GM21529 (cell line): Measurements from ENCODE around the gene EFL1.

Experiments used
- ATAC-seq: cut with Tn5 transposase; IDR thresholded peaks from one replicate; pipeline ENCODE4 v1.9.1; 2021; ENCODE audit not compliant: unreplicated experiment

Gene EFL1

GRCh38 chr15:82168296-82168695, 94.2 kb downstream of the EFL1 start:
- ATAC-seq, result no peak

GRCh38 chr15:82165948-82166376, 96.6 kb downstream of the EFL1 start:
- no peak for ATAC-seq

GRCh38 chr15:82159922-82160321, 102.6 kb downstream of the EFL1 start:
- ATAC-seq, result no peak

DNA sequence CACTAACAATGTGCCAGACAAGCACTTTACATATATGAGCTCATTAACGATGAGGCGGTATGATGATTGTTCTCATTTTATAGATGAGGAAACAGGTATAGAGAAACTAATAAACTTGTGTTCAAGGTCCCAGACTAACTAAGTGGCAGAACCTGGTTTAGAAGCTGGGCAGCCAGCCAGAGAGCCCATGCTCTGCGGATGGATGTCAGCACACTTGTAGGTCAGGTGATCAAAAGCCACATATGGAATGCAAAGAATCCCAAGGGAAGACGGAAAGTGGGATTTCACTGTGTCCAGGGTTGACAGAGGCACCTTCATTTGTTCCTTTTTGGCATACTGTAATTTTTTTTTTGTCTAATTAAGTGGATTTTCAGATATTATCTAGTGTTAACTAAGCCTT, 103.7 kb downstream of the EFL1 start:
- ATAC-seq, result no peak

DNA sequence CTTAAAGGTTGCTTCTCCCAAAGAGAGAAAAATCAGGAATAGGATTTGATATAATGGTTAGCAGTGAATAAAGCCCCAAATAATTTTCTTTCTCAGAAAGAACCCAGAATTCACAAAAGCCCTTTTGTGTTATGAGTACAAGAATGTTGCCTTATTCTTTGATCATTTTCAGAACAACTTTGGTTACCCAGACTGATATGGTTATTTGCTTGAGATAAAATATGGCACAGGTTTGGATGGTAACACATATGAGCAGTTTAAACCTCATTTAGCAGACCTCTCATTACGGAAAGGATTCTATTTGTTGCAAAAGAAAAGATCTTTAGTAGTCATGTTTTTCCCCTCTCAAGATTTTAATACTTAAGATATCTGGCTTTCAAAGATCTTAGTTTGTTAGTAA, 111.9 kb downstream of the EFL1 start:
- no peak for ATAC-seq

DNA sequence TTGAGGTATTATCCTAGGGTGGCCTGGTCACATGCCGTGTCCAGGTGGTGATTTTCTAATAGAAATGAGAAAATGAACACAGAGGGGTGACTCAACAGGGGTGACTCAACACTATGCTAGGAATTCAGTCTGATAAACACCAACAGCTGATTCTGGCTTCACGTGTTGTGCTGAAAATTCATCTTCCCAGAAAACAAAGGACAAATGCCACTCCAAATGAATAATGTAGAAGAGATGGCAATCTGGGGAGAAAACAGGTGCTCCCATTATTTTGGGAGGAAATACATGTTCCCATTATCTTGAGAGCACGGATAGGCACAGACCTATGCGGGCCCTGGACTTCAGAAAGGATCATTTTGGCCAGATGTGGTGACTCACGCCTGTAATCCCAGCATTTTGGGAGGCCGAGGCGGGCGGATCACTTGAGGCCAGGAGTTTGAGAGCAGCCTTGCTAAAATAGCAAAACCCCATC, 115.5 kb downstream of the EFL1 start:
- ATAC-seq, result no peak

DNA sequence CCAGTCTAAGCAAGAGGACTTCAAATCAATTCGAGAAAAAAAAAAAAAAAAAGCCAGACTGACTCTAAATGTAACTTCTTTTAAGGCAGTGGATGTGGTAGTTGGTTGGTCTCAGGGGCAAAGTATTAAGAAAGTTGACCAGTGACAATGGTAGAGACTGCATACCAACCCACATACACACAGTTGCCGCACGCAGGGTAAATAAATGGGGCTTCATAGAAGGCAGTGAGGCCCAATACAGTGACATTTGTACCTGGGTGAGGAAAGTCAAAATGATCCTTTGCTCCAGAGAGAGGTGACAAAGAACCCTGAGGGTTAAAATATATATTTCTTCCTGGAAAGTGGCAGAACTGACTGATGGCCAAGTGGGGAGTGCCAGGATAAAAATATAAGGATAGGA, 116.0 kb downstream of the EFL1 start:
- no peak for ATAC-seq

- ATAC-seq, result no peak
Observed at GRCh38 chr15:82143390-82144385, 118.8 kb downstream of the EFL1 start.

GRCh38 chr15:82140886-82141285, 121.6 kb downstream of the EFL1 start:
- ATAC-seq, result no peak

- no peak for ATAC-seq
Observed at GRCh38 chr15:82139823-82140268, 122.7 kb downstream of the EFL1 start.

DNA sequence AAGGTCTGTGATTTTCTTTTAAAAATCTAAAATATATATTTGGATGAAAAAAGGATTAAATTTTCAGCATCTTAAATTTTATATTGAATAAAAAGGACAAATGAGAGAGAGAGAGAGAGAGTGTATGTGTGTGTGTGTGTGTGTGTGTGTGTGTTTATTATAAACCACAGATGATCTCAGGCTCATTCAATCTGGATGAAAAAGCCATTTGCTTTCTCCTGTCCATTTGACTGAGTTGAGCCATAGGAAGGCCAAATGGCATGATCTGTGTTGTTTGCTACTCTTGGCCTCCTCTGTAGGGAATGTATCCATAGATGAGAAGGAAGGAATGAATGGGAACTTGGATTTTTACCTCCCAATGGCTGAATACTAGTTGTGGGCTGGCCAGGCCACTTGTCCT, 124.2 kb downstream of the EFL1 start:
- ATAC-seq, result no peak

- ATAC-seq, result no peak
Observed at GRCh38 chr15:82137261-82137660, 125.3 kb downstream of the EFL1 start.

DNA sequence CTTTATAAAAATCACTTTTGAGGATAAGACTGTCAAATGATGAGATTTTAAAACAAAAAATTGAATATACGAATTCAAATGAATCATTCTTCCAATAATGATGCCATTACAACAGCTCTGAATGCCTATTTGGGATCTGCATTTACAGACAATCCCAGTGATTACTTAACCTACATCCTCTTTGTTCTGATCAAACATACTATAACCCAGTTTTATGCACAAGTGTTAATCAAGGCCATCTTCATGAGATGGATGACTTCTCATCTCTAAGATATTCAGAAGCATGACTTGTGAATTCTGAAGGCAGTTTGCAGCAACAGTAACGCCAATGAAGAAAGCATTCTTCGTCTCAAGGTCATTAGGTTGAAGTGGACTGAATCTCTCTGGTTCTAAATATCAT, 126.4 kb downstream of the EFL1 start:
- no peak for ATAC-seq

DNA sequence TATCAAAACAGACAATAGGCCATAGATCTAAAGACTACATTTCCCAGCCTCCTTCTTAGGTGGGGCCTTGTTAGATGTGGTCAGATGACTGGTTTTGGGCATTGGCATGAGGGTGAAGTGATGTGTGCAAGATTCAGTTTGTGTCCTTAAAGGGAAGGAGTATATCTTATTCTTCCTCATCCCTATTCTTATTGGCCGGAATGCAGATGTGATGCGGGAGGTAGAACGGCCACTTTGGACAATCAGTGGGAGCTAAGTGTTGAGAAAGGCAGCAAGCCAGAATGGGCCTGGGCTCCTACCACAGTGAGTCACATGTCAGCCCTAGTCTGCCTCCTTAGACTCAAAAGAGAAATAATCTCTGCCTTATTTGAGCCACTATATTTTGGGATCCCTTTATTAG, 126.9 kb downstream of the EFL1 start:
- ATAC-seq, result no peak

DNA sequence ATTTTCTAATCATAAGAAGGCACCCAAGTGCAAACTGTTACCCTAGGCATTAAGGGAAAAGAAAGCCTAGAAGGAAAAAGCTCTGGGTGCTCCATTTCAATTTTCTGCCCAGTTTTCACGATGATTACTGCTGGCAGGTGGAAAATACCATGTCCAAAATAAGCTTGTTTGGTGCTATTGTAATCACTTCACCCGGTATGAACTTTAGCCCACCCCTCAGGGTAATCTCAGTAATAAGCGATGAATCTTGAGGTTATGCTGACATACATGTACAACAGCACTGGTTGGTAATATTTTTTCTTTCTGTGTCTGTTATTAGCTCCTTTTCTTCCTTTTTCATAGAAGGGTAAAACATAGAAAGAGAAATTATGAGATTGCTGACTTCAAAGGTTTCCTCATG, 128.1 kb downstream of the EFL1 start:
- ATAC-seq, result no peak

GRCh38 chr15:82133251-82133650, 129.3 kb downstream of the EFL1 start:
- no peak for ATAC-seq

GRCh38 chr15:82132742-82133141, 129.8 kb downstream of the EFL1 start:
- no peak for ATAC-seq

DNA sequence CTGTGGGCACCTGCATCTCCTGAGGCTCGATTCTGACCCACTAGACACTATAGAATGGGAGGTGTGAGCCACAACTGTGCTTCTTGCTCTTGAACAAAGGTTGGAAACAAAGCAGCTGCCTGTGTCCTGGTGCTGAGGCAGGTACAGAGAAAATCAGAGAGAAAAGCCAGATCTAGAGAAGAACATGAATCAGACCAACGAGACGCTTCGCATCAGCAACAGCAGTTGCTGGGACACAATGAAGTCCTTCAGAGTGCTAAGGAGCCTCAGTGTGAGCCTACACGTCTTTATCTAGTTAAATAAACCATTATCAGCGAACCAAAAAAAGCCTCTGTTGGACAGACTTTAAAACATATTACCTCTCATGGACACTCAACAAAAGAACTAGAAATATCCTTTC, 130.4 kb downstream of the EFL1 start:
- no peak for ATAC-seq

DNA sequence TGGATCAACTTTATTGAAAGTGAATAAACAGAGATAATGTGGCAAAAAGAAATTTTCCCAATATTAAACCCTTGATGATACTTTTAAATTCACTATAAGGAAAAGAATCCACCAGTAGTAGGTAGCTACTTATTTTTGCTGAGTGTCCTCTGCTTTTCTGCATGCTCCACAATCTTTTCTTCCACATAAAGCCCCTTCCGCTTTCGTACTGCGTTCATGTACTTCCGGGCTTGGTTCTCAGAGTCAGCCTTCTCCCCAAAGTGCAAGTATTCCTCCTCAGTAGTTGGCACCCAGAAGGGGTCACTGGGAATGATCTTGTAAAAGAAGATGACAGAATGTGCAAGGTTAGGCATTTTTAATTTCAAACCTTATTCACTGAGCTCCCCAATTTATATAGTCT, 132.3 kb downstream of the EFL1 start:
- ATAC-seq, result no peak

DNA sequence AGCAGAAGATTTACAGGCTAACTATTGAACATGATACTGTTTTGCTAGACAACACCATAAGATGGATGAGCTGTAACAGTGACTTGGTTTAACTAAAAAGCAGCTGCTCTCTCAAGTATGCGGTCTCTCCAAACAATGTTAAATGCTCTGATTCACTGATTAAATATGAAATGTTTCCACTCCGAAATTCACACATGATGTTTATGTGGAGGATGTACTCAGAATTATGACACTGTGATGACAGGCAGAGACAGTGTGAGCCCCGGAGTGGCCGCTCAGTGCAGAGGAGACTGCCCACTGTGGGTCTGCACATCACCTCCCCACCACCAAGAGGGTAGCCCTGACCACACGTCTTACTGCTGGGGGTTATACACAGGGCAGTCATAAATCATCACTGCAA, 132.8 kb downstream of the EFL1 start:
- ATAC-seq, result no peak

DNA sequence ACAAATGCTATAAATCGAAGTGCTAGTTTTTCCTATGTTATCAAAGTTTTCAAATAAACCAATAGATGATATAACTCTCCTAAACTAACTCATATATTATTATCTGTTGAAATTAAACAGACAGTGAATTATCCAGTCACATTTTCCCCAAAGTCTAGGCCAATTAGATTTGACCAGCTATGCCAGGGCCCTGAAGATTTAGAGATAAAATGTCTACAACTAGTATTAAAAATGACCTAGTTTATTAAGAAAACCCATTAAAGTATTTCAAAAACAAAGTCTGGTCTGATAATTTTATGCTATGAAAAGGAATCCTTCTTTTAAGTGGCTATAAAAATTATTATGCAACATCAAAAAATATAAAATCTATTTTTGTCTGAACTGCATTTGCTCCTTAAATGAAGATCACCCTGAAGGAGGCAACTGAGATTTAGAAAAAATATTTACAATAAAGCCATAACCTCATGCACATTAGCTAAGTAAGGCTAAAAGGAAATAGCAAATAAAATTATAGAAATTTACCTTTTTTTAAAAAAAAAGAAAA, 133.3 kb downstream of the EFL1 start:
- ATAC-seq, result no peak

DNA sequence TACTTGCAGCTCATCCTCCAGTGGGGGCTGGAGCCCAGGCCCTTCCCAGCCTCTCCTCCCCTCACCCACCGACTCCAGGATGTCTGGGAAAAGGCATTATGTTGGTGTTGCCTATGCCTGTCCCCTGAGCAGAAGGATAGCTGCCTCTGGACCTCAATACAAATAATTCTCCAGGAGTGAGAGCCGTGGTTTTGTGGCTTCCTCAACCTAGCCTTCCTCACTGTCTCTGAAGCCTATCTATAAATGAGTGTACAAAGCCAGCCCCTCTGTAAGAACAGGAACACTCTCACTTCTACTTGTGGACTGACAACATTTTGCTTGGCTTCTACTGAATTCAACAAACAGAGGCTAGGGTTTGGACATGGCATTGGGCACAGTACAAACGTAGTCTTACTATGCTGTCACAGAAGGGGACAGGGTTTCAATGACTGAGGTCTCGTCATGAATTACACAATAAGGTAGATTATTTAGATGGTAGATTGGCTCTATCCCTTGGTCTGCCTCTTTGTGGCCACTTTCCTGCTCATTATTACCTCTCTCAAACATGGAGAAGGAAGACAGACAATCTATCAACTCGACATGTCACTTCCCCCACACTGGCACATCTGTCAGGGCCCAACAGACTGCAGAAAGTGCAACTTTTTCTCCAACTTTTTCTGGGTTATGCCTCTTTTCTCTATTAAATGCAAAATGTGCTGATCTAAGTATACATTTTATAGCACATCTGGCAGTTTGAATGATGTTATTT, 134.0 kb downstream of the EFL1 start:
- no peak for ATAC-seq
